RWPE1 (cell line): ENCODE results near the gene UTF1.

Experiments
- CTCF ChIA-PET: fragments of 350-600 bp; sonication (Branson Sonifier 250); formaldehyde crosslinking; extraction: SDS; loops from one replicate; lab custom pipeline; 2021; lab: Yijun Ruan, JAX
- POLR2A ChIA-PET: fragments of 400-600 bp; formaldehyde crosslinking; extraction: SDS; loops from one replicate; lab custom pipeline; 2020; ENCODE audit warnings: antibody characterized with exemption; ENCODE audit not compliant: low non-redundant PET; lab: Yijun Ruan, JAX
- DNase-seq: peaks from one replicate; pipeline ENCODE4 v3.0.0; 2012; ENCODE audit warnings: low spot score
- H3K27ac ChIP-seq: fragments of 450-650 bp; 2 replicates; pipeline ENCODE4 v1.5.1; 2017
- TF ChIP-seq, protein P1 (sequence below): fragments of 450-650 bp; conservative IDR thresholded peaks from 2 replicates; pipeline ENCODE4 v1.5.1; 2017; ENCODE audit warnings: low read depth, mild to moderate bottlenecking

UTF1 gene

GRCh38 chr10:133247681-133248333 lies 17.8 kb downstream of the UTF1 start:
- TF ChIP-seq, protein P1, sequence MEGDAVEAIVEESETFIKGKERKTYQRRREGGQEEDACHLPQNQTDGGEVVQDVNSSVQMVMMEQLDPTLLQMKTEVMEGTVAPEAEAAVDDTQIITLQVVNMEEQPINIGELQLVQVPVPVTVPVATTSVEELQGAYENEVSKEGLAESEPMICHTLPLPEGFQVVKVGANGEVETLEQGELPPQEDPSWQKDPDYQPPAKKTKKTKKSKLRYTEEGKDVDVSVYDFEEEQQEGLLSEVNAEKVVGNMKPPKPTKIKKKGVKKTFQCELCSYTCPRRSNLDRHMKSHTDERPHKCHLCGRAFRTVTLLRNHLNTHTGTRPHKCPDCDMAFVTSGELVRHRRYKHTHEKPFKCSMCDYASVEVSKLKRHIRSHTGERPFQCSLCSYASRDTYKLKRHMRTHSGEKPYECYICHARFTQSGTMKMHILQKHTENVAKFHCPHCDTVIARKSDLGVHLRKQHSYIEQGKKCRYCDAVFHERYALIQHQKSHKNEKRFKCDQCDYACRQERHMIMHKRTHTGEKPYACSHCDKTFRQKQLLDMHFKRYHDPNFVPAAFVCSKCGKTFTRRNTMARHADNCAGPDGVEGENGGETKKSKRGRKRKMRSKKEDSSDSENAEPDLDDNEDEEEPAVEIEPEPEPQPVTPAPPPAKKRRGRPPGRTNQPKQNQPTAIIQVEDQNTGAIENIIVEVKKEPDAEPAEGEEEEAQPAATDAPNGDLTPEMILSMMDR = no peak
- ChIA-PET POLR2A (no interaction called here), CTCF (interaction anchor here (0.6 to 1.4 kb wide), 8 partner anchors 8 to 104 kb away, joined by 3 to 8 read pairs (median 4); partner anchors contain the start of gene ADAM8)
- DNase-seq = no peak
- H3K27ac ChIP-seq = no peak overlapping the region

DNA sequence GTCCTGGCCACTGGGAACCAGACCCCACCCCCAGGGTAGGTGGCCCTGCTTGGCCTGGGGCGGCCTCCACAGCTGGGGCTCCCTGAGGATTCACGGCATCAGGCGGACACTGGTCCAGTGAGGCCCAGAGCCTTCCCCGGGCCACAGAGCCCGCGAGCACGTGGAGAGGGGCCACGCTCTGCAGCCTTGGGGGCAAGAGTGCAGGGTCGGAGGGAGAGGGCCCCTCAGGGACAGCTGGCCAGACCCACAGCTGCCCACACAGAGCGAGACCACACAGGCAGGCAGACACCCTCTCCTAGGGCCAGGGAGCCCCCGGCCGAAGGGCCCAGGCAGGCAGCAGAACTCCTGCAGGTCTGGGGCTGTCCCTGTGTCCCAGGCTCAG lies 18.3 kb downstream of the UTF1 start:
- ChIA-PET CTCF (no interaction called here), POLR2A (no interaction called here)
- TF ChIP-seq, protein P1 = no peak
- no peak for DNase-seq
- no peak overlapping the region for H3K27ac ChIP-seq

- POLR2A ChIA-PET = no interaction called here
- CTCF ChIA-PET = no interaction called here
- H3K27ac ChIP-seq = no peak overlapping the region
- TF ChIP-seq, protein P1 = no peak
- no peak for DNase-seq
These were observed 19.2 kb downstream of the UTF1 start for GRCh38 chr10:133249094-133249780.

DNA sequence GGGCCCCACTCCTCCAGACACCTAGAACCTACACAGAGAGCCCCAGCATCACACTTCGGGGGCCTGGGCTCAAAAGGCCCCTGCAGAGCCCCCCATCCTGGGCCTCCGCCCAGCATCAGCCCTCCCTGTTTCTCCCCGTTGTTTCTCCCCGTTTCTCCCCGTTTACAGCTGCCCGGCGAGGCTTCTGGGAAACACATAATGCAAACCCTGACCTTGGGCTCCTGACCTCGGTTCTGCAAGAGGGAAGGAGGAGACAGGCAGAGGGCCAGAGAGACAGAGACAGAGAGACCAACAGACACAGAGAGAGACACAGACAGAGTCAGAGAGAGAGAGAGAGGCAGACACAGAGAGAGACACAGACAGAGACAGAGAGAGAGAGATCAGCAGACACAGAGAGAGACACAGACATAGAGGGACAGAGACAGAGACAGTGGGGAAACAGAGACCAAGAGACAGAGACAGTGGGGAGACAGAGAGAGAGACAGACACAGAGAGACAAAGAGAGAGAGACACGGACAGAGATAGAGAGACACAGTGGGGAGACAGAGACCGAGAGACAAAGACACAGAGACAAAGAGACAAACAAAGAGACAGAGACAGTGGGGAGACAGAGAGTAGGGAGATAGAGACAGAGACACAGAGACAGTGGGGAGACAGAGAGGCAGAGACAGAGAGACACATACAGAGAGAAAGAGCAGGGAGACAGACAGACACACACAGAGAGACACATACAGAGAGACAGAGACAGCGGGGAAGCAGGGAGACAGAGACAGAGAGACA lies 20.1 kb downstream of the UTF1 start:
- no peak overlapping the region for H3K27ac ChIP-seq
- TF ChIP-seq, protein P1 = no peak
- ChIA-PET CTCF (no interaction called here), POLR2A (no interaction called here)
- DNase-seq = no peak

- no peak for DNase-seq
- TF ChIP-seq, protein P1 = no peak
- POLR2A ChIA-PET = no interaction called here
- CTCF ChIA-PET = no interaction called here
- H3K27ac ChIP-seq = no peak overlapping the region
These were observed 21.6 kb downstream of the UTF1 start for GRCh38 chr10:133251388-133252222.

DNA sequence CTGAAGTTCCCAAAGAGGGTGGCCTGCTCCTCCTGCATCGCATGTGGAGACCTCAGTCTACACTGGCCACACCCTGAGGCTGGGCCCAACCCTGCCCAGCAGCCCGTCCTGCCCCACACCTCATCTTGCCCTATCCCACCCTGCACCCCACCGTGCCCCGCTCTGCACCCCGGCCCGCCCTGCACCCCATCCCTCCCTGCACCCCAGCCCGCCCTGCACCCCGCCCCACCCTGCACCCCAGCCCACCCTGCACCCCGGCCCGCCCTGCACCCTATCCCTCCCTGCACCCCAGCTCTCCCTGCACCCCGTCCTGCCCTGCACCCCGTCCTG lies 22.2 kb downstream of the UTF1 start:
- ChIA-PET CTCF (no interaction called here), POLR2A (no interaction called here)
- no peak overlapping the region for H3K27ac ChIP-seq
- no peak for DNase-seq
- TF ChIP-seq, protein P1 = no peak
